ENCODE results near the gene TXNDC9.
"Not testable (repeated sequence)": the region's sequence is repeated elsewhere in the genome, so short reads cannot be mapped to it uniquely, and the experiment has no call there.

Gene TXNDC9

GRCh38 chr2:99348173-99348572 is 12.0 kb upstream of the TXNDC9 start:
- no peak overlapping the region for H3K27ac ChIP-seq
- no peak for DNase-seq (ENCODE audit: low spot score)
- ChIA-PET CTCF (no interaction called here), POLR2A (ENCODE audit: low non-redundant PET) (no interaction called here)
- TF ChIP-seq CTCF (conservative IDR thresholded peaks at IDR 0.05; ENCODE audit: low read depth) = no peak

- no peak overlapping the region for H3K27ac ChIP-seq
- TF ChIP-seq CTCF (conservative IDR thresholded peaks at IDR 0.05; ENCODE audit: low read depth) = no peak
- DNase-seq (ENCODE audit: low spot score) = no peak
- POLR2A ChIA-PET (ENCODE audit: low non-redundant PET) = no interaction called here
- CTCF ChIA-PET = interaction anchor here (0.6 kb wide), 1 partner anchor 310 kb away, joined by 3 read pairs; no protein-coding TSS in a partner anchor
Observed at GRCh38 chr2:99346218-99346617, 10.1 kb upstream of the TXNDC9 start.

DNA sequence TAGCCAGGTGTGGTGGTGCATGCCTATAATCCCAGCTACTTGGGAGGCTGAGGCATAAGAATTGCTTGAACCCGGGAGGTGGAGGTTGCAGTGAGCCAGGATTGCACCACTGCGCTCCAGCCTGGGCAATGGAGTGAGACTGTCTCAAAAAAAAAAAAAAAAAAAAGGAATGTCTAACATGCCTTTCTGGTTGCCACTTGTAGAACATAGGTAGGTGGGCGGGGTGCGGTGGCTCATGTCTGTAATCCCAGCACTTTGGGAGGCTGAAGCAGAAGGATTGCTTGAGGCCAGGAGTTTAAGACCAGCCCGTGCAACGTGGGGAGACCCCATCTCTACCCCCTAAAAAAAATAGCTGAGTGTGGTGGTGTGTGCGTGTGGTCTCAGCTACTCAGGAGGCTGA is 9.3 kb upstream of the TXNDC9 start:
- DNase-seq (ENCODE audit: low spot score); POLR2A ChIA-PET (ENCODE audit: low non-redundant PET); CTCF ChIA-PET; H3K27ac ChIP-seq: not testable (repeated sequence)

- DNase-seq (ENCODE audit: low spot score) = no peak
- CTCF ChIA-PET = no interaction called here
- TF ChIP-seq CTCF (conservative IDR thresholded peaks at IDR 0.05; ENCODE audit: low read depth) = no peak
- no peak overlapping the region for H3K27ac ChIP-seq
- POLR2A ChIA-PET (ENCODE audit: low non-redundant PET) = no interaction called here
Observed at GRCh38 chr2:99342536-99342935, 6.4 kb upstream of the TXNDC9 start.

GRCh38 chr2:99340669-99341236 is 4.6 kb upstream of the TXNDC9 start:
- no peak overlapping the region; the same call in 1 of the 2 replicates for H3K27ac ChIP-seq
- no peak for TF ChIP-seq CTCF (conservative IDR thresholded peaks at IDR 0.05; ENCODE audit: low read depth)

GRCh38 chr2:99338029-99338585 is 2.0 kb upstream of the TXNDC9 start:
- ChIA-PET CTCF (no interaction called here), POLR2A (ENCODE audit: low non-redundant PET) (no interaction called here)
- DNase-seq (ENCODE audit: low spot score) = peak; percentile 5
- peak overlapping the region; percentile 94 for H3K27ac ChIP-seq
- TF ChIP-seq CTCF (conservative IDR thresholded peaks at IDR 0.05; ENCODE audit: low read depth) = no peak

More at GRCh38 chr2:99340669-99341236, 4.6 kb upstream of the TXNDC9 start:
- ChIA-PET CTCF (no interaction called here), POLR2A (ENCODE audit: low non-redundant PET) (no interaction called here)
- no peak for DNase-seq (ENCODE audit: low spot score)
